Measurements from ENCODE around the gene SAXO1.

The SAXO1 gene

DNA sequence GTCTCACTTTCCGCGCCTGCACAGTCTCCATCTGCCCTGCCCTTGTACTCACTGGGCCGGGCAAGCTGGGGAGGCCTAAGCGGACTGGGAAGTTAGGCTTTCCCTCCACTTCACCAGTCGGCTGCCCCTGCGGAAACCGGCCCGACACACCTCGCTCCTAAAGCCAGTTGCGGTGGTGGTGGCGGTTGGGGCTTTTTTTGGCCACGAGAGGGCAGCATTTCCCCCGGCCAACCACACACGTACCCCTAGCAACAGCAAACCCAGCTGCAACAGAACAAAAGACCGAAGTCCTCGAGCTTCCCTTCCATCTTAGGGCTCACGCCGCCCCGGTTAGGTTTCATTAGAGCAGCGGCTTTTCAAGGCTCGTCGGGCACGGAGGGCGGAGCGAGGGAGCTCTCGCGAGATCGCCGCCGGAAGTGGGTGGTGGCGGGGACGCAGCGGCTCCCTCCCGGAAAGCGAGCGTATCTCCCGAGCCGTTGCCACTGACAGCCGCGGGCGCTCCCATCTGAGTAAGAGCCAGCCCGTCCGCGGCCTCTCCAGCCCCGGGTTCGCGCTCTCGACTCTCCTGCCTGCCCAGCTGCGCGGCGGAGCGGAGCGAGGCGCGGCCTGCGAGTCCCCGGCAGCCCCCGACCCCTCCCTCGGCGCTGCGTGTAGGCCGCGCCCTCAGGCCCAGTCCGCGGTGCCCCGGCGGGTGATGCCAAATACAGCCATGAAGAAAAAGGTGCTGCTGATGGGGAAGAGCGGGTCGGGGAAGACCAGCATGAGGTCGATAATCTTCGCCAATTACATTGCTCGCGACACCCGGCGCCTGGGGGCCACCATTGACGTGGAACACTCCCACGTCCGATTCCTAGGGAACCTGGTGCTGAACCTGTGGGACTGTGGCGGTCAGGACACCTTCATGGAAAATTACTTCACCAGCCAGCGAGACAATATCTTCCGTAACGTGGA is 16.2 kb upstream of the SAXO1 start, which contains the start of gene RRAGA:
Gene RRAGA, plus strand, starts transcription at position 462 of the 951 bp plus-strand sequence. Its CDS starts 233 bp downstream, at position 695.
- peak; percentile 94 for DNase-seq (ENCODE audit: extremely low read depth, low read depth)
- H3K4me3 ChIP-seq (replicated peaks; ENCODE audit: low read depth, low read length), result peak within 1 kb of the TSS; percentile 91
- TF ChIP-seq, protein P1, sequence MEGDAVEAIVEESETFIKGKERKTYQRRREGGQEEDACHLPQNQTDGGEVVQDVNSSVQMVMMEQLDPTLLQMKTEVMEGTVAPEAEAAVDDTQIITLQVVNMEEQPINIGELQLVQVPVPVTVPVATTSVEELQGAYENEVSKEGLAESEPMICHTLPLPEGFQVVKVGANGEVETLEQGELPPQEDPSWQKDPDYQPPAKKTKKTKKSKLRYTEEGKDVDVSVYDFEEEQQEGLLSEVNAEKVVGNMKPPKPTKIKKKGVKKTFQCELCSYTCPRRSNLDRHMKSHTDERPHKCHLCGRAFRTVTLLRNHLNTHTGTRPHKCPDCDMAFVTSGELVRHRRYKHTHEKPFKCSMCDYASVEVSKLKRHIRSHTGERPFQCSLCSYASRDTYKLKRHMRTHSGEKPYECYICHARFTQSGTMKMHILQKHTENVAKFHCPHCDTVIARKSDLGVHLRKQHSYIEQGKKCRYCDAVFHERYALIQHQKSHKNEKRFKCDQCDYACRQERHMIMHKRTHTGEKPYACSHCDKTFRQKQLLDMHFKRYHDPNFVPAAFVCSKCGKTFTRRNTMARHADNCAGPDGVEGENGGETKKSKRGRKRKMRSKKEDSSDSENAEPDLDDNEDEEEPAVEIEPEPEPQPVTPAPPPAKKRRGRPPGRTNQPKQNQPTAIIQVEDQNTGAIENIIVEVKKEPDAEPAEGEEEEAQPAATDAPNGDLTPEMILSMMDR (IDR thresholded peaks at IDR 0.05; ENCODE audit: low read depth, low read length, missing control alignments), result peak; percentile 87

DNA sequence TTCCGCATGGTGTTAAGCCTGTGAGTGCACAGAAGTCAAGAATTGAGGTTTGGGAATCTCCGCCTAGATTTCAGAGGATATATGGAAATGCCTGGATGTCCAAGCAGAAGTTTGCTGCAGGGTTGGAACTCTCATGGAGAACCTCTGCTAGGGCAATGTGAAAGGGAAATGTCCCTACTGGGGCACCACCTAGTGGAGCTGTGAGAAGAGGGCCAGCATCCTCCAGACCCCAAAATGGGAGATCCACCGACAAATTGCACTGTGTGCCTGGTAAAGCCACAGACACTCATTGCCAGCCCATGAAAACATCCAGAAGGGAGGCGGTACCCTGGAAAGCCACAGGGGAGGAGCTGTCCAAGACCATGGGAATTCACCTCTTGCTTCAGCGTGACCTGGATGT is 3.6 kb upstream of the SAXO1 start:
- no peak for DNase-seq (ENCODE audit: extremely low read depth, low read depth)
- H3K4me3 ChIP-seq (replicated peaks; ENCODE audit: low read depth, low read length), result no peak overlapping the region
- TF ChIP-seq, protein P1 (IDR thresholded peaks at IDR 0.05; ENCODE audit: low read depth, low read length, missing control alignments), result no peak

DNA sequence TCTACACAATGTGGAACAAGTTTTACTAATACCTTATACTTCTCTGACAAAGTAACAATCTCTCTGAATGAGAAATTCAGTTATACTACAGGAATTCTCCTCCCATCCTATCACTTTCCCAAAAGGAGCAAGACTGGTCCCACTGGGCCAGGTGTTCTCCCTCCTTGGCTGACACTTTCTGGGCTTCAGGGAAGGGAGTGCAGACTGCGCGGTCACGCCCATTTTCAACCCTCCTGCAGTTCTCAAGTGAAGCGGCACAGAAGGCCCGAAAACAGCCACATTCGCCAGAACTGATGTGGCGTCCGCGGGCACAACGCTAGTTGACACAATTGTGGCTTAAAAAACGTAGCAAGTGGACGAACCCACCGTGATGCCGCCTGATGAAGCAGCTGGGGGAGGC is 603 bp downstream of the SAXO1 start:
- H3K4me3 ChIP-seq (replicated peaks; ENCODE audit: low read depth, low read length), result no peak overlapping the region
- TF ChIP-seq, protein P1 (IDR thresholded peaks at IDR 0.05; ENCODE audit: low read depth, low read length, missing control alignments), result no peak
- no peak for DNase-seq (ENCODE audit: extremely low read depth, low read depth)

DNA sequence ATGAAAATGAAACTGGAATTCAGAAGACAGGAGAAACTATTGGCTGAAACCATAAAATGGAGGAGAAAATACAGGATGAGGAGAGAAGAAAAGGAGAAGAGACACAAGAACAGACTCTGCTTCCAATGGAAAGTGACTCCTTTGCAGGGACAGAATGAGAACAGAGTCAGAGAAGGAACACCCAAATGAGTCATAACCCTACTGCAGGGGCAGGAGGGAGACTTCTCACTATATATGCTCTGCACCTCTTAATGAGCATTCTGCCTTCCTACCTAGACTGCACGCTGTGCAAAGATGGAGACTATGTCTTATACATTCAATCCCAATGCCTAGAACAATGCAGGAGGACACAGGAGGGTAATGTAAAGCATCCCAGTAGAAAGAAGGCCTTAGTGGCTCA is 2.1 kb downstream of the SAXO1 start:
- TF ChIP-seq, protein P1 (IDR thresholded peaks at IDR 0.05; ENCODE audit: low read depth, low read length, missing control alignments), result no peak
- H3K4me3 ChIP-seq (replicated peaks; ENCODE audit: low read depth, low read length), result no peak overlapping the region
- DNase-seq (ENCODE audit: extremely low read depth, low read depth), result no peak

DNA sequence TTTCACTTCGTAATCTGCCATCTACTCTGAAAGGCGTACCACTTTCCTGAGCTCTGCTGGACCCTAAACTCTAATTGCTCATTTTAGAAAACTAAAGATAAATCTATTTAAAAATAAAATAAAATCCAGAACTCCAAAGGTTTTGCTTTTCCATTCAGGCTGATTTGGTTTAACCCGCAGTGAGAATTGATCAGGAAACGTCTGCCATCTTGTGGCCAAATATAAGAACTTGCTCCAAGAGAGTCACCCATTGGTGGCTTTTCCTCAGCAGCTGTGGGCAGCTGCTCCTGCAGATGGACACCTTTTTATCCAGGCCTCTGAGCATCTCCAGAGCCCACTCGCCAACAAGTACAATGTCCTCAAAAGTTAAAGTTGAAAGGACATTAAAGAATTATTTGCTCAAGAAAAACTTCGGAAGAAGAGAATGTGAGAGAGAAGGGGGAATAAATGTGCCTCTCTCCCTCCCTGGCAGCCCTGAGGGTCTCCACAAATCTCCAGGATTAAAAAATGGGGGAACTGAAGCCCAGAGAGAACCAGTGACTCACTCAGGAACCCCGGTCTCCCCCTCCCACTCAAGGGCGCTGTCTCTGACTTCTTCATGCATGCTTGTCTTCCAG is 4.1 kb downstream of the SAXO1 start:
- no peak overlapping the region for H3K4me3 ChIP-seq (replicated peaks; ENCODE audit: low read depth, low read length)
- peak; percentile 49 for DNase-seq (ENCODE audit: extremely low read depth, low read depth)
- TF ChIP-seq, protein P1 (IDR thresholded peaks at IDR 0.05; ENCODE audit: low read depth, low read length, missing control alignments), result peak; percentile 59

DNA sequence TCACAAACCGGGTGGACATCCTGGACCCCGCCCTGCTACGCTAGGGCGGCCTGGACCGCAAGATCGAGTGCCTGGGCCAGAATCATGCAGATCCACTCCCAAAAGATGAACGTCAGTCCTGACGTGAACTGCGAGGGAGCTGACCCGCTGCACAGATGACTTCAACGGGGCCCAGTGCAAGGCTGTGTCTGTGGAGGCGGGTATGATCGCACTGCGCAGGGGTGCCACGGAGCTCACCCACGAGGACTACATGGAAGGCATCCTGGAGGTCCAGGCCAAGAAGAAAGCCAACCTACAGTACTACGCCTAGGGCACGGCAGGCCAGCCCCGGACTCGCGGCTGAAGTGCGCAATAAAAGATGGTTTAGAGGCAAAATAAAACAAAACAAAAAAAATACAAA is 5.2 kb downstream of the SAXO1 start:
- DNase-seq (ENCODE audit: extremely low read depth, low read depth), result no peak
- TF ChIP-seq, protein P1 (IDR thresholded peaks at IDR 0.05; ENCODE audit: low read depth, low read length, missing control alignments), result no peak

More for the DNA sequence above, 5.2 kb downstream of the SAXO1 start:
- no peak overlapping the region for H3K4me3 ChIP-seq (replicated peaks; ENCODE audit: low read depth, low read length)
